HepG2 (cell line): ENCODE data around the gene DDHD1. TPM values are rescaled to one million over a fixed set of nuclear protein-coding genes. Genes with fewer than 3 reads are reported as not detected.
A peak's percentile ranks its signal among the peaks of the same experiment; 100 is the strongest.

ENCODE experiments used
- FOXA1 ChIP-seq, 2 experiments: fragments of 450-650 bp in 1 of 2; sonication (generic) in 1 of 2; formaldehyde crosslinking in 1 of 2; IDR thresholded peaks; 2 replicates each; pipeline versions ENCODE4 v1.4.0 to v1.6.1; 2016 to 2020; ENCODE audit warnings: missing genetic modification reagents in 1 of 2
- HNF4A ChIP-seq: sonication (generic); formaldehyde crosslinking; IDR thresholded peaks from 2 replicates; pipeline ENCODE4 v1.4.0; 2020; ENCODE audit warnings: missing genetic modification reagents
- POLR2AphosphoS5 ChIP-seq: IDR thresholded peaks from 2 replicates; pipeline ENCODE4 v1.6.1; 2012; ENCODE audit warnings: low read depth, low read length
- PPARG ChIP-seq: conservative IDR thresholded peaks from 2 replicates; pipeline ENCODE4 v1.6.1; 2016; ENCODE audit warnings: missing biosample characterization, missing genetic modification reagents
- SOX5 ChIP-seq: IDR thresholded peaks from 2 replicates; pipeline ENCODE4 v1.6.1; 2016; ENCODE audit warnings: borderline replicate concordance
- SOX6 ChIP-seq, 2 experiments: fragments of 450-650 bp in 1 of 2; sonication (generic) in 1 of 2; formaldehyde crosslinking in 1 of 2; IDR thresholded peaks; 2 replicates each; pipeline versions ENCODE4 v1.4.0 to v1.6.1; 2017 to 2020; ENCODE audit warnings: antibody characterized with exemption in 1 of 2, mild to moderate bottlenecking in 1 of 2, missing genetic modification reagents in 1 of 2
- ZBTB21 ChIP-seq: sonication (generic); formaldehyde crosslinking; IDR thresholded peaks from 2 replicates; pipeline ENCODE4 v1.4.0; 2020; ENCODE audit warnings: missing genetic modification reagents
- ZMYM4 ChIP-seq: sonication (generic); formaldehyde crosslinking; IDR thresholded peaks from 2 replicates; pipeline ENCODE4 v1.8.1; 2023; ENCODE audit warnings: mild to moderate bottlenecking, missing genetic modification reagents
- ZNF546 ChIP-seq: sonication (generic); formaldehyde crosslinking; conservative IDR thresholded peaks from 2 replicates; pipeline ENCODE4 v1.8.1; 2023; ENCODE audit warnings: mild to moderate bottlenecking, missing genetic modification reagents
- ZNF556 ChIP-seq: sonication (generic); formaldehyde crosslinking; IDR thresholded peaks from 2 replicates; pipeline ENCODE4 v1.4.0; 2020; ENCODE audit warnings: mild to moderate bottlenecking, missing genetic modification reagents, borderline replicate concordance
- polyA plus RNA-seq, 8 experiments: library from polyadenylated mRNA; depleted of rRNA in 3 of 8; stranded (reverse) in 7 of 8; unstranded in 1 of 8; fragments of >200 nt; fragmentation: Illumina TruSeq in 4 of 8; extraction: Trizol in 4 of 8; gene quantifications; 2 replicates each; pipeline versions ENCODE4 v1.2.1 to v1.2.3, GENCODE V29; 2011 to 2016; ENCODE audit warnings: low read depth in 4 of 8, missing spikeins in 1 of 8, mixed read lengths in 1 of 8; ENCODE audit not compliant: insufficient read depth in 1 of 8
- total RNA-seq, 5 experiments: library from RNA; depleted of rRNA; stranded (reverse); fragments of >200 nt; fragmentation: Illumina TruSeq; extraction: Trizol; gene quantifications; 2 replicates each; pipeline ENCODE4 v1.2.3, GENCODE V29; 2016; ENCODE audit warnings: low read depth in 1 of 5
- TF ChIP-seq, protein P1 (sequence below): sonication (generic); formaldehyde crosslinking; IDR thresholded peaks from 2 replicates; pipeline ENCODE4 v1.5.0; 2020; ENCODE audit warnings: missing genetic modification reagents
- TF ChIP-seq, protein P2 (sequence below): sonication (generic); formaldehyde crosslinking; IDR thresholded peaks from 2 replicates; pipeline ENCODE4 v1.4.0; 2020; ENCODE audit warnings: missing genetic modification reagents, borderline replicate concordance
- TF ChIP-seq, protein P3 (sequence below): sonication (generic); formaldehyde crosslinking; IDR thresholded peaks from 2 replicates; pipeline ENCODE4 v1.8.0; 2022; ENCODE audit warnings: mild to moderate bottlenecking, missing genetic modification reagents, borderline replicate concordance
- TF ChIP-seq, protein P4 (sequence below): IDR thresholded peaks from 2 replicates; pipeline ENCODE4 v1.4.0; 2020; ENCODE audit warnings: mild to moderate bottlenecking, missing genetic modification reagents

DDHD1 gene
- total and polyA plus RNA-seq, 2 of the 13 experiments (the other 11 are each of a cell fraction or from before 2014, with no cell fraction given), result 4.6 to 8.3 TPM

DNA sequence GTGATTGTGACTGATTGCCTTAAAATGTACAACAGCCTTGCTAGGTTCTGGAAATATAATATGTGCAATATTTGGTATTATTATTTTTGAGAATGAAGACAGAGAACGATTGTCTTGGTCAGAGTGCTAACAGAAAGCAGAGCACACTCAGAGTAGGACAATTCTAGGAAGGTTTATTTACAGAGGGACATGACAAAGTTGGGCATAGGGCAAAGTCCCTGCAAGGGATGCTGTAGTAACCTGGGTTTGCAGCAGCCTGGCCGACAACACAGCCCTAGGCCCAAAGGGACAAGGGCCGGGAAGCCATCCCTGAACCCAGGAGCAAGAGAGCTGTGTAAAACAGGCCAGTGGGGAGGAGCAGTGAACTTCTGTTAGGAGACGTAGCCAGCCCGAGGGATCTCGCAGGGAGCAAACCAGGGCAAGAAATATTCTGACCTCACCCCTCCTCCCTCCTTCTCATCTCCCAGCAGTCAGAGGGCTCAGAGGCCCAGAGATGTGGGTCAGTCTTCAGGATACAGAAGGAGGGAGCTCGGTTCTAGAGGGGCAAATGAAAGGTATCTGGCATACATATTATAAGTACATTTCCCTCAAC lies 151.2 kb downstream of the DDHD1 start (continued):
- TF ChIP-seq, protein P1, sequence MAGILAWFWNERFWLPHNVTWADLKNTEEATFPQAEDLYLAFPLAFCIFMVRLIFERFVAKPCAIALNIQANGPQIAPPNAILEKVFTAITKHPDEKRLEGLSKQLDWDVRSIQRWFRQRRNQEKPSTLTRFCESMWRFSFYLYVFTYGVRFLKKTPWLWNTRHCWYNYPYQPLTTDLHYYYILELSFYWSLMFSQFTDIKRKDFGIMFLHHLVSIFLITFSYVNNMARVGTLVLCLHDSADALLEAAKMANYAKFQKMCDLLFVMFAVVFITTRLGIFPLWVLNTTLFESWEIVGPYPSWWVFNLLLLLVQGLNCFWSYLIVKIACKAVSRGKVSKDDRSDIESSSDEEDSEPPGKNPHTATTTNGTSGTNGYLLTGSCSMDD (CRISPR knock-in tag), result no peak
- TF ChIP-seq ZMYM4 (peak; percentile 39; the same call in 1 of the 2 replicates), HNF4A (CRISPR knock-in tag) (peak; percentile 79), SOX6 (IDR thresholded peaks at IDR 0.05) (no peak), SOX6 (CRISPR knock-in tag; IDR thresholded peaks at IDR 0.05) (peak; percentile 9; the same call in 1 of the 2 replicates), ZNF546 (CRISPR knock-in tag) (no peak), POLR2AphosphoS5 (no peak), SOX5 (CRISPR knock-in tag) (peak; percentile 28; the same call in 1 of the 2 replicates), ZNF556 (CRISPR knock-in tag) (no peak), ZBTB21 (no peak), PPARG (CRISPR knock-in tag) (0 out of 2 replicates have a peak, but pooled peaks have one; percentile 49), FOXA1 (IDR thresholded peaks at IDR 0.05) (no peak), FOXA1 (CRISPR knock-in tag; IDR thresholded peaks at IDR 0.05) (peak; percentile 43; the same call in 1 of the 2 replicates)
- TF ChIP-seq, protein P2, sequence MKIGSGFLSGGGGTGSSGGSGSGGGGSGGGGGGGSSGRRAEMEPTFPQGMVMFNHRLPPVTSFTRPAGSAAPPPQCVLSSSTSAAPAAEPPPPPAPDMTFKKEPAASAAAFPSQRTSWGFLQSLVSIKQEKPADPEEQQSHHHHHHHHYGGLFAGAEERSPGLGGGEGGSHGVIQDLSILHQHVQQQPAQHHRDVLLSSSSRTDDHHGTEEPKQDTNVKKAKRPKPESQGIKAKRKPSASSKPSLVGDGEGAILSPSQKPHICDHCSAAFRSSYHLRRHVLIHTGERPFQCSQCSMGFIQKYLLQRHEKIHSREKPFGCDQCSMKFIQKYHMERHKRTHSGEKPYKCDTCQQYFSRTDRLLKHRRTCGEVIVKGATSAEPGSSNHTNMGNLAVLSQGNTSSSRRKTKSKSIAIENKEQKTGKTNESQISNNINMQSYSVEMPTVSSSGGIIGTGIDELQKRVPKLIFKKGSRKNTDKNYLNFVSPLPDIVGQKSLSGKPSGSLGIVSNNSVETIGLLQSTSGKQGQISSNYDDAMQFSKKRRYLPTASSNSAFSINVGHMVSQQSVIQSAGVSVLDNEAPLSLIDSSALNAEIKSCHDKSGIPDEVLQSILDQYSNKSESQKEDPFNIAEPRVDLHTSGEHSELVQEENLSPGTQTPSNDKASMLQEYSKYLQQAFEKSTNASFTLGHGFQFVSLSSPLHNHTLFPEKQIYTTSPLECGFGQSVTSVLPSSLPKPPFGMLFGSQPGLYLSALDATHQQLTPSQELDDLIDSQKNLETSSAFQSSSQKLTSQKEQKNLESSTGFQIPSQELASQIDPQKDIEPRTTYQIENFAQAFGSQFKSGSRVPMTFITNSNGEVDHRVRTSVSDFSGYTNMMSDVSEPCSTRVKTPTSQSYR (CRISPR knock-in tag), result no peak
- TF ChIP-seq, protein P3, sequence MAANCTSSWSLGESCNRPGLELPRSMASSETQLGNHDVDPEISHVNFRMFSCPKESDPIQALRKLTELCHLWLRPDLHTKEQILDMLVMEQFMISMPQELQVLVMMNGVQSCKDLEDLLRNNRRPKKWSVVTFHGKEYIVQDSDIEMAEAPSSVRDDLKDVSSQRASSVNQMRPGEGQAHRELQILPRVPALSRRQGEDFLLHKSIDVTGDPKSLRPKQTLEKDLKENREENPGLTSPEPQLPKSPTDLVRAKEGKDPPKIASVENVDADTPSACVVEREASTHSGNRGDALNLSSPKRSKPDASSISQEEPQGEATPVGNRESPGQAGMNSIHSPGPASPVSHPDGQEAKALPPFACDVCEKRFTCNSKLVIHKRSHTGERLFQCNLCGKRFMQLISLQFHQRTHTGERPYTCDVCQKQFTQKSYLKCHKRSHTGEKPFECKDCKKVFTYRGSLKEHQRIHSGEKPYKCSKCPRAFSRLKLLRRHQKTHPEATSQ (CRISPR knock-in tag), result no peak
- TF ChIP-seq, protein P4, sequence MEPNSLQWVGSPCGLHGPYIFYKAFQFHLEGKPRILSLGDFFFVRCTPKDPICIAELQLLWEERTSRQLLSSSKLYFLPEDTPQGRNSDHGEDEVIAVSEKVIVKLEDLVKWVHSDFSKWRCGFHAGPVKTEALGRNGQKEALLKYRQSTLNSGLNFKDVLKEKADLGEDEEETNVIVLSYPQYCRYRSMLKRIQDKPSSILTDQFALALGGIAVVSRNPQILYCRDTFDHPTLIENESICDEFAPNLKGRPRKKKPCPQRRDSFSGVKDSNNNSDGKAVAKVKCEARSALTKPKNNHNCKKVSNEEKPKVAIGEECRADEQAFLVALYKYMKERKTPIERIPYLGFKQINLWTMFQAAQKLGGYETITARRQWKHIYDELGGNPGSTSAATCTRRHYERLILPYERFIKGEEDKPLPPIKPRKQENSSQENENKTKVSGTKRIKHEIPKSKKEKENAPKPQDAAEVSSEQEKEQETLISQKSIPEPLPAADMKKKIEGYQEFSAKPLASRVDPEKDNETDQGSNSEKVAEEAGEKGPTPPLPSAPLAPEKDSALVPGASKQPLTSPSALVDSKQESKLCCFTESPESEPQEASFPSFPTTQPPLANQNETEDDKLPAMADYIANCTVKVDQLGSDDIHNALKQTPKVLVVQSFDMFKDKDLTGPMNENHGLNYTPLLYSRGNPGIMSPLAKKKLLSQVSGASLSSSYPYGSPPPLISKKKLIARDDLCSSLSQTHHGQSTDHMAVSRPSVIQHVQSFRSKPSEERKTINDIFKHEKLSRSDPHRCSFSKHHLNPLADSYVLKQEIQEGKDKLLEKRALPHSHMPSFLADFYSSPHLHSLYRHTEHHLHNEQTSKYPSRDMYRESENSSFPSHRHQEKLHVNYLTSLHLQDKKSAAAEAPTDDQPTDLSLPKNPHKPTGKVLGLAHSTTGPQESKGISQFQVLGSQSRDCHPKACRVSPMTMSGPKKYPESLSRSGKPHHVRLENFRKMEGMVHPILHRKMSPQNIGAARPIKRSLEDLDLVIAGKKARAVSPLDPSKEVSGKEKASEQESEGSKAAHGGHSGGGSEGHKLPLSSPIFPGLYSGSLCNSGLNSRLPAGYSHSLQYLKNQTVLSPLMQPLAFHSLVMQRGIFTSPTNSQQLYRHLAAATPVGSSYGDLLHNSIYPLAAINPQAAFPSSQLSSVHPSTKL (CRISPR knock-in tag), result peak; percentile 68
- TF ChIP-seq, all 625 proteins: peak for 24
